ENCODE results near the gene PCGF3.

DNA sequence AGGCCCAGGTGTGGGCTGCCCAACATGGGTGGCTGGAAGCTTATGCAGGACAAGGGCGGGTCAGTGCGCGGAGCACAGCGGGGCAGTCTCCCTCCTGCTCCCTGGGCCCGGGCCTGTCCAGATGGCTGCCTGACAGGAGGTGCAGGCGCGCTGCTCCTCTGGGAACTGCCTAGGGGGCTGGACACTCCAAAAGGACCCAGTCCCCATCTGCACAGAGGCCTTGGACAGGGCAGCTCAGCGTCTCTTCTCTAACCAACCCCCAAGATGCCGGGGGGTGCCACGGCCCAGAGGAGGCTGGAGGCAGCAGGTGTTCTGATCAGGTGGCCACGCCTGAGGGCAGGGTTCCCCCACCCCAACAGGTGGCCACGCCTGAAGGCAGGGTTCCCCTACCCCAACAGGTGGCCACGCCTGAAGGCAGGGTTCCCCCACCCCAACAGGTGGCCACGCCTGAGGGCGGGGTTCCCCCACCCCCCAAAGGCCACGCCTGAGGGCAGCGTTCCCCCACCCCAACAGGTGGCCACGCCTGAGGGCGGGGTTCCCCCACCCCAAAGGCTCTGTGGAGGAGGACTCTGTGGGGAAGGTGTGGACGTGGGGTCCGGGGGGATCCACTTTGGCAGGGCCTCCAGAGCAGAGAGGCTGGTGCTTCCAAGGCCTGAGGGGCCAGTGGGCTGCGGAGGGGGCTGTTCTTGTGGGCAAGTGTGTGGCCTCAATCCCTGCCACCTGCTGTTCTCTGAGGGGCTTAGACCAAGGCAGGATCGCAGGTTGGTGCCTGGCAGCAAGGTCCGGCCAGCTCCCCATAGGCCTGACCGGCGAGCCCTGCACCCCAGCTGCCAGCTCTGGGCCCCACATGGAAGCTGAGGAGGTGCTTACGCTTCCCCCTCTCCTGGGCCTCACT is 84.2 kb downstream of the PCGF3 start:
- TF ChIP-seq, protein P1, sequence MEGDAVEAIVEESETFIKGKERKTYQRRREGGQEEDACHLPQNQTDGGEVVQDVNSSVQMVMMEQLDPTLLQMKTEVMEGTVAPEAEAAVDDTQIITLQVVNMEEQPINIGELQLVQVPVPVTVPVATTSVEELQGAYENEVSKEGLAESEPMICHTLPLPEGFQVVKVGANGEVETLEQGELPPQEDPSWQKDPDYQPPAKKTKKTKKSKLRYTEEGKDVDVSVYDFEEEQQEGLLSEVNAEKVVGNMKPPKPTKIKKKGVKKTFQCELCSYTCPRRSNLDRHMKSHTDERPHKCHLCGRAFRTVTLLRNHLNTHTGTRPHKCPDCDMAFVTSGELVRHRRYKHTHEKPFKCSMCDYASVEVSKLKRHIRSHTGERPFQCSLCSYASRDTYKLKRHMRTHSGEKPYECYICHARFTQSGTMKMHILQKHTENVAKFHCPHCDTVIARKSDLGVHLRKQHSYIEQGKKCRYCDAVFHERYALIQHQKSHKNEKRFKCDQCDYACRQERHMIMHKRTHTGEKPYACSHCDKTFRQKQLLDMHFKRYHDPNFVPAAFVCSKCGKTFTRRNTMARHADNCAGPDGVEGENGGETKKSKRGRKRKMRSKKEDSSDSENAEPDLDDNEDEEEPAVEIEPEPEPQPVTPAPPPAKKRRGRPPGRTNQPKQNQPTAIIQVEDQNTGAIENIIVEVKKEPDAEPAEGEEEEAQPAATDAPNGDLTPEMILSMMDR (IDR thresholded peaks at IDR 0.05; ENCODE audit: low read depth, low read length): no peak
- TF ChIP-seq EZH2phosphoT487 (IDR thresholded peaks at IDR 0.05; ENCODE audit: low read depth): no peak

Data from OCI-LY3 (cell line).